ENCODE results near the gene VWF.

The VWF gene

GRCh38 chr12:6078398-6079096 lies 45.9 kb downstream of the VWF start:
- DNase-seq, result no peak
- no peak overlapping the region for H3K27ac ChIP-seq (ENCODE audit: insufficient read depth, low read length, poor library complexity, severe bottlenecking)
- H3K27me3 ChIP-seq (replicated peaks; ENCODE audit: control insufficient read depth, insufficient read depth, low read length, poor library complexity, severe bottlenecking), result peaks cover 12% of the 10 kb centered on the region
- H3K4me3 ChIP-seq (ENCODE audit: insufficient read depth, low read depth, low read length, poor library complexity, severe bottlenecking), result no peak overlapping the region
- H3K36me3 ChIP-seq (ENCODE audit: control insufficient read depth, insufficient read depth, low read length), result no peaks in the 10 kb centered on the region
- no peaks in the 10 kb centered on the region for H3K9me3 ChIP-seq (ENCODE audit: control insufficient read depth, low read length)
- peaks cover 15% of the 10 kb centered on the region for H3K4me1 ChIP-seq (ENCODE audit: control insufficient read depth, insufficient read depth, low read length, poor library complexity, severe bottlenecking)

DNA sequence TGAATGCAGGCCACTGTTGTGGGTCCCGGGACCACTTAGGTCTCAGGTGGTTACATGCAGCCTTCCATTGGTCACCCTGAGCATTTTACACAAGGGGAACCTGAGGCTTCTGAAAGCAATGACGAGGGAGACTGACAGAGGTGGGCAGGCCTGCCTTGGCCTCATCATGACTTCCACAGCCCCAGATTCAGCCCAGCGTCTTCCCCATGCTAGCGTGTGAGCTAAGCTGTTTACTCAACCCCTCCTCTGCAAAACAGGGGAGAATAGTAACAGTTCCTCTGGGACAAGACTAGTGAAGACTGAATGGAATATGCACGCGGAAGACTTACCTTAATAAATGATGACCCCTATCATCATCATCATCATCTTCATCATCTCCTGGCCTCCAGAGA lies 46.8 kb downstream of the VWF start:
- Histone ChIP-seq H3K9me3 (ENCODE audit: control insufficient read depth, low read length) (no peaks in the 10 kb centered on the region), H3K4me3 (ENCODE audit: insufficient read depth, low read depth, low read length, poor library complexity, severe bottlenecking) (no peak overlapping the region), H3K27me3 (replicated peaks; ENCODE audit: control insufficient read depth, insufficient read depth, low read length, poor library complexity, severe bottlenecking) (peaks cover 12% of the 10 kb centered on the region), H3K36me3 (ENCODE audit: control insufficient read depth, insufficient read depth, low read length) (no peaks in the 10 kb centered on the region), H3K27ac (ENCODE audit: insufficient read depth, low read length, poor library complexity, severe bottlenecking) (no peak overlapping the region), H3K4me1 (ENCODE audit: control insufficient read depth, insufficient read depth, low read length, poor library complexity, severe bottlenecking) (peaks cover 15% of the 10 kb centered on the region)
- no peak for DNase-seq

GRCh38 chr12:6076776-6077691 lies 47.4 kb downstream of the VWF start:
- Histone ChIP-seq H3K4me1 (ENCODE audit: control insufficient read depth, insufficient read depth, low read length, poor library complexity, severe bottlenecking) (peaks cover 15% of the 10 kb centered on the region), H3K36me3 (ENCODE audit: control insufficient read depth, insufficient read depth, low read length) (no peaks in the 10 kb centered on the region)
- no peak for DNase-seq

DNA sequence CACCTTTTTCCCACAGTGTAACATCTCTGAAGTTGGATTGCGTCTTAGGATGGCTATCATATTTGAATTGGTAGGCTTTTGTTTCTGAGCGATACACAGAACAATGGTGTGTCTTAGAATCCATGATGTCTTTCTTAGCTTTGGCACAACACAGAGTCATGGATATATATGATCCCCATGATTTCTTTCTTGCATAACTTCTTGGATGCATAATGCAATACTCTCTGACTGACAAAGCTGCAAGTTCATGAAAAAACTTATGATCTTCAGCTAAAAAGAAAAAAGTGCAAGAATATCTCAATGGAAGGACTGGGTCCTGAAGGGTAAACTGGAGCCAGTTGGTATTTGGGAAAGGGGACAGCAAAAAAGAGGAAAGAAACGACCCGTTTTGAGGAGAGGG lies 48.1 kb downstream of the VWF start:
- no peaks in the 10 kb centered on the region for H3K9me3 ChIP-seq (ENCODE audit: control insufficient read depth, low read length)
- DNase-seq, result no peak
- H3K4me3 ChIP-seq (ENCODE audit: insufficient read depth, low read depth, low read length, poor library complexity, severe bottlenecking), result no peak overlapping the region
- peaks cover 15% of the 10 kb centered on the region for H3K4me1 ChIP-seq (ENCODE audit: control insufficient read depth, insufficient read depth, low read length, poor library complexity, severe bottlenecking)
- H3K27me3 ChIP-seq (replicated peaks; ENCODE audit: control insufficient read depth, insufficient read depth, low read length, poor library complexity, severe bottlenecking), result peaks cover 12% of the 10 kb centered on the region
- H3K36me3 ChIP-seq (ENCODE audit: control insufficient read depth, insufficient read depth, low read length), result no peaks in the 10 kb centered on the region
- no peak overlapping the region for H3K27ac ChIP-seq (ENCODE audit: insufficient read depth, low read length, poor library complexity, severe bottlenecking)

More at GRCh38 chr12:6076776-6077691, 47.4 kb downstream of the VWF start:
- H3K27ac ChIP-seq (ENCODE audit: insufficient read depth, low read length, poor library complexity, severe bottlenecking), result no peak overlapping the region
- no peak overlapping the region for H3K4me3 ChIP-seq (ENCODE audit: insufficient read depth, low read depth, low read length, poor library complexity, severe bottlenecking)
- peaks cover 12% of the 10 kb centered on the region for H3K27me3 ChIP-seq (replicated peaks; ENCODE audit: control insufficient read depth, insufficient read depth, low read length, poor library complexity, severe bottlenecking)
- no peaks in the 10 kb centered on the region for H3K9me3 ChIP-seq (ENCODE audit: control insufficient read depth, low read length)

GRCh38 chr12:6074979-6075585 lies 49.4 kb downstream of the VWF start:
- H3K4me1 ChIP-seq (ENCODE audit: control insufficient read depth, insufficient read depth, low read length, poor library complexity, severe bottlenecking), result peaks cover 15% of the 10 kb centered on the region
- no peak for DNase-seq
- H3K27ac ChIP-seq (ENCODE audit: insufficient read depth, low read length, poor library complexity, severe bottlenecking), result no peak overlapping the region

GRCh38 chr12:6074427-6074826 lies 50.0 kb downstream of the VWF start:
- Histone ChIP-seq H3K27me3 (replicated peaks; ENCODE audit: control insufficient read depth, insufficient read depth, low read length, poor library complexity, severe bottlenecking) (peaks cover 12% of the 10 kb centered on the region), H3K4me1 (ENCODE audit: control insufficient read depth, insufficient read depth, low read length, poor library complexity, severe bottlenecking) (peaks cover 18% of the 10 kb centered on the region), H3K4me3 (ENCODE audit: insufficient read depth, low read depth, low read length, poor library complexity, severe bottlenecking) (peak overlapping the region; percentile 41), H3K9me3 (ENCODE audit: control insufficient read depth, low read length) (no peaks in the 10 kb centered on the region), H3K27ac (ENCODE audit: insufficient read depth, low read length, poor library complexity, severe bottlenecking) (no peak overlapping the region), H3K36me3 (ENCODE audit: control insufficient read depth, insufficient read depth, low read length) (no peaks in the 10 kb centered on the region)
- DNase-seq, result no peak

More at GRCh38 chr12:6074979-6075585, 49.4 kb downstream of the VWF start:
- Histone ChIP-seq H3K9me3 (ENCODE audit: control insufficient read depth, low read length) (no peaks in the 10 kb centered on the region), H3K27me3 (replicated peaks; ENCODE audit: control insufficient read depth, insufficient read depth, low read length, poor library complexity, severe bottlenecking) (peaks cover 12% of the 10 kb centered on the region), H3K36me3 (ENCODE audit: control insufficient read depth, insufficient read depth, low read length) (no peaks in the 10 kb centered on the region), H3K4me3 (ENCODE audit: insufficient read depth, low read depth, low read length, poor library complexity, severe bottlenecking) (peak overlapping the region; percentile 41)

DNA sequence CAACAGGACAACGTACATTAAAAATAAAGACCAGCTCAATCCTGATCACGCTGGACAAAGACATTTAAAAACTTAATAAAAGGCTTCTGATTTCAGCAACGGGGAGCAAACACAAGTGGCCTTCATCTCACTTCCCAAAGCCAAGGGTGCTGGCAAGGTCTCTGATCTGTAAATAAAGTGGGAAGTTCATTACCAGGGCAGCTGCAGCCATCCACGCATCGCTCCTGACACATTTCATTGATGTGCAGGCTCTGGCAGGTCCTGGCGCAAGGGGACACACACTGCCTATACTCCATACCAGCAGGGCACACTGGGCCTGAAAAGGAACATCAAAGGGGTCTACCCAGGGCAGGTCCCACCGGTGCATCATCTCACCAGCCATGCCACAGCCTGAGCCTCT lies 51.0 kb downstream of the VWF start:
- Histone ChIP-seq H3K9me3 (ENCODE audit: control insufficient read depth, low read length) (no peaks in the 10 kb centered on the region), H3K27me3 (replicated peaks; ENCODE audit: control insufficient read depth, insufficient read depth, low read length, poor library complexity, severe bottlenecking) (peaks cover 12% of the 10 kb centered on the region), H3K4me3 (ENCODE audit: insufficient read depth, low read depth, low read length, poor library complexity, severe bottlenecking) (no peak overlapping the region), H3K27ac (ENCODE audit: insufficient read depth, low read length, poor library complexity, severe bottlenecking) (no peak overlapping the region), H3K36me3 (ENCODE audit: control insufficient read depth, insufficient read depth, low read length) (no peaks in the 10 kb centered on the region), H3K4me1 (ENCODE audit: control insufficient read depth, insufficient read depth, low read length, poor library complexity, severe bottlenecking) (peaks cover 18% of the 10 kb centered on the region)
- no peak for DNase-seq

- H3K36me3 ChIP-seq (ENCODE audit: control insufficient read depth, insufficient read depth, low read length), result no peaks in the 10 kb centered on the region
- no peaks in the 10 kb centered on the region for H3K9me3 ChIP-seq (ENCODE audit: control insufficient read depth, low read length)
- H3K4me3 ChIP-seq (ENCODE audit: insufficient read depth, low read depth, low read length, poor library complexity, severe bottlenecking), result no peak overlapping the region
- H3K27me3 ChIP-seq (replicated peaks; ENCODE audit: control insufficient read depth, insufficient read depth, low read length, poor library complexity, severe bottlenecking), result peaks cover 12% of the 10 kb centered on the region
- H3K4me1 ChIP-seq (ENCODE audit: control insufficient read depth, insufficient read depth, low read length, poor library complexity, severe bottlenecking), result peaks cover 18% of the 10 kb centered on the region
- no peak overlapping the region for H3K27ac ChIP-seq (ENCODE audit: insufficient read depth, low read length, poor library complexity, severe bottlenecking)
- DNase-seq, result no peak
Observed at GRCh38 chr12:6072302-6072752, 52.1 kb downstream of the VWF start.

DNA sequence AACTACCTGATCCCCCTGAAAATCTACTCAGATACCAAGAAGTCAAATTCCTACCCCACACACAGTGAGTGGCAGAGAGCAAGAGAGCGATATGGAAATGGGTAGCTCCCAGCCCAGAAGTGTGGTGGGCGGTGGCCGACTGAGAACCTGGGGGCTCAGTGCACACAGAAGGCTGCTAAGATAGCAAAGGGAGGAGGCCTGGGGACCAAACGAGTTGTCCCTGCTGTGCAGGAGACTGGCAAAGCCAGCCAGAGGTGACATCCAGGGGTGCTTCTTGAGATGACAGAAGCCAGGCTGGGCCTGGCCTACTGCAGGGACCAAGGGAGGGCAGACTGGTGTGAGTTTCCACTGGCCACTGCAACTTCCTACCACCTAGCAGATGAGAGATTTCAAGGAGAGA lies 52.9 kb downstream of the VWF start:
- no peak overlapping the region for H3K4me3 ChIP-seq (ENCODE audit: insufficient read depth, low read depth, low read length, poor library complexity, severe bottlenecking)
- H3K27ac ChIP-seq (ENCODE audit: insufficient read depth, low read length, poor library complexity, severe bottlenecking), result no peak overlapping the region
- H3K9me3 ChIP-seq (ENCODE audit: control insufficient read depth, low read length), result no peaks in the 10 kb centered on the region
- no peaks in the 10 kb centered on the region for H3K36me3 ChIP-seq (ENCODE audit: control insufficient read depth, insufficient read depth, low read length)
- DNase-seq, result no peak
- H3K4me1 ChIP-seq (ENCODE audit: control insufficient read depth, insufficient read depth, low read length, poor library complexity, severe bottlenecking), result peaks cover 18% of the 10 kb centered on the region
- H3K27me3 ChIP-seq (replicated peaks; ENCODE audit: control insufficient read depth, insufficient read depth, low read length, poor library complexity, severe bottlenecking), result peaks cover 12% of the 10 kb centered on the region
